Stimulated activated effector memory CD8-positive, alpha-beta T cell treated with anti-CD3 and anti-CD28 coated beads, Interleukin-12 subunit alpha, Interleukin-12 subunit beta, amount 100 ng/mL, for 72 hours (primary cell): ENCODE measurements around the gene PBX4.

Source experiments
- ATAC-seq: fragments of 150-1000 bp; cut with Tn5 transposase; 2 replicates; pipeline ENCODE4 v1.10.0; 2021
- DNase-seq, 2 donors: peaks; one replicate each; pipeline ENCODE4 v3.0.0; 2021 to 2022; ENCODE audit warnings: low spot score in 2 of 2
- H3K27ac Mint-ChIP-seq: one replicate; pipeline ENCODE4 v1.8.0; 2022; ENCODE audit warnings: mild to moderate bottlenecking, mixed read lengths
- H3K36me3 Mint-ChIP-seq: one replicate; pipeline ENCODE4 v1.8.0; 2022; ENCODE audit warnings: mild to moderate bottlenecking, mixed read lengths
- H3K4me1 Mint-ChIP-seq: one replicate; pipeline ENCODE4 v1.8.0; 2022; ENCODE audit warnings: mixed read lengths
- H3K4me3 Mint-ChIP-seq: one replicate; pipeline ENCODE4 v1.8.0; 2022; ENCODE audit warnings: mild to moderate bottlenecking, mixed read lengths
- H3K9me3 Mint-ChIP-seq: one replicate; pipeline ENCODE4 v1.8.0; 2022; ENCODE audit warnings: mixed read lengths

The PBX4 gene

DNA sequence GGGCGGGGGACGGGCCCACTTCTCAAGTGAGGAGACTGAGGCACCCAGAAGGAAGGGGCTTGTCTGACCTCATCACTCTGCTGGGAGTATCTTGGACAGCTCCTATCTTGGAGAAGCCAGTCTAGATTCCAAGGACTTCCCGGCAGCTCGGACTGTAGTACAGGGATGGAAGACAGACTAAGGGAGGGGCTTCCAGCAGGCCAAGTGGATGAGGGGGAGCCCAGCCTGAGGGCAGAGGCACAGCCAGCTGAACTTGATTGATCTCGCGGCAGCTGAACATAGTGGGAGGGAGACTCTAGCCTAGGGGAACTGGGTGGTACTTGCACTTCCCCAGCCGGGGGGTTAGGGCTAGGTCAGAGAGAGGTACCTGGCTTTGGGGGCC, 79.7 kb downstream of the PBX4 start:
- DNase-seq (no peak), ATAC-seq (no peak)
- Mint-ChIP-seq H3K36me3 (peaks cover 14% of the 10 kb centered on the region), H3K4me3 (peak overlapping the region; percentile 72), H3K4me1 (peaks cover 49% of the 10 kb centered on the region), H3K27ac (no peak overlapping the region), H3K9me3 (no peaks in the 10 kb centered on the region)

DNA sequence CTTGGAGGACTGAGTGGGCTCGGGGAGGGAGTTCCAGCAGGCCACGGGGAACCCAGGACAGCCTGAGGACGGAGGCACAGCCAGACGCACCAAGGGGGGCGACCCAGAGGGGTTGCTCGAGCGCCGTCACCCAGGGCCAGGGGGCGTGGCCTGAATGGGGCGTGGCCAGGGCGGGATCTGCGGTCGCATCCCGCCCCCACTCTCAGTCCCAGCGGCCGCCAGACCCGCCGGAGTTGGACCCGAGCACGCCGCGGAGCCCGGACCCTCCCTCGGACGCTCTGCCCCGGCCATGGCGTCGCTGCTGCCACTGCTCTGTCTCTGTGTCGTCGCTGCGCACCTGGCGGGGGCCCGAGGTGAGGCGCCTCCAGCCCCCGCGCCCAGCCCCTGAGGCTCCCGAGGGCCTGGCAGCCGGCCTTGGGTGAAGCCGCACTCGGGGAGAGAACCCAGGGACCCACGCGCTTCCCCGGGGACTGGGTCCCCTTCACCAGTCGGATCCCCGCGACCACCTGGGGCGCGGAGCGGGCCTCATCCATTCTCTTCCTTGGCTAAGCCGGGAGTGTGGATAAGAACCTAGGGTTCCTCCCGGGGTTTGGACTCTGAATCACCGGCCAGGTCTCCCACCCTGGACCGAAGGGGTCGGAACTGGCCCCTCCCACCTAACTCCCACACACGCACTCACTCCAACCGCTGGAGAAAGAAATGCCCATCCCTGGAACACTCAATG, 80.3 kb downstream of the PBX4 start, which contains the start of gene CILP2:
Gene CILP2, plus strand, starts transcription at position 205 of the 724 bp plus-strand sequence. Its CDS starts 85 bp downstream, at position 290.
- Mint-ChIP-seq H3K9me3 (no peaks in the 10 kb centered on the region), H3K4me3 (peak within 1 kb of the TSS; percentile 72), H3K4me1 (peaks cover 50% of the 10 kb centered on the region), H3K36me3 (peaks cover 14% of the 10 kb centered on the region), H3K27ac (peak within 1 kb of the TSS; percentile 79)
- DNase-seq (no peak), ATAC-seq (peak; percentile 3)

DNA sequence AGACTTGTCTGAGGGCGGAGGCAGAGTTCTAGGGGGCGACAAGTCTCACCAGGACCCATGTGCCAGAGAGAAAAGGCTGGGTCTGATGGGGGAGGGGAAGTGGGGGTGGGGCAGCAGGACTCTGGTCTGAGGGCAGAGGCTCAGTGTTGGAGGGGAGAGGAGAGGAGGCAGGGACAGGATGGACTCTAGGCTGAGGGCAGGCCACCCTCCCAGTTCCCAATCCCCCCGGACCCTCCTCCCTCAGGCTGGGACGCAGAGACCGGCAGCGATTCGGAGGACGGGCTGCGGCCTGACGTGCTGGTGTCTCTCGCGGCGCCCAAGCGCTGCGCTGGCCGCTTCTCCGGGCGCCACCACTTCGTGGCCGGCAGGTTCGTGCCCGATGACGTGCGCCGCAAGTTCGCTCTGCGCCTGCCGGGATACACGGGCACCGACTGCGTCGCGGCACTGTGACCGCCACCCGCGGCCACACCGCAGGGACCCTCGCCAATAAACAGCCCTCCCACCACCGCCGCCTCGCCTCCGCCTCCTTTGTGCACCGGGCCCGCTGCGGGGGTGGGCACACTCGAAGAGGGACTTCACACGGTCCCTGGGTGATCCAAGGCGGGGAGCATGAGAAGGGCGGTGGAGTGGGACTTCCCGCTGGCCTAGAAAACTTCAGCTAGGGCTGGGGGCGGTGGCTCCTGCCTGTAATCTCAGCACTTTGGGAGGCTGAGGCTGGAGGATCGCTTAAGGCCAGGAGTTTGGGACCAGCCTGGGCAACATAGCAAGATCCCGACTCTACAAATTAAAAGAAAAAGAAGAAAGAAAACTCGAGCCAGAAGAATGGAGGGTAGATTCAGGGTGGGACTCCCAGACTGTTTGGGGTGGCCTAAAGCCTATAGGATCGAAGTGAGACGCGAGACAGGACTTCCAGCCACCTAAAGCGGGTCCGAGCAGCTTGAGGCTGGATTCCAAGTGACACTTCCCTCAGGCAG, 81.1 kb downstream of the PBX4 start:
- no peak for DNase-seq
- H3K27ac Mint-ChIP-seq = peak overlapping the region; percentile 79
- peak overlapping the region; percentile 72 for H3K4me3 Mint-ChIP-seq

DNA sequence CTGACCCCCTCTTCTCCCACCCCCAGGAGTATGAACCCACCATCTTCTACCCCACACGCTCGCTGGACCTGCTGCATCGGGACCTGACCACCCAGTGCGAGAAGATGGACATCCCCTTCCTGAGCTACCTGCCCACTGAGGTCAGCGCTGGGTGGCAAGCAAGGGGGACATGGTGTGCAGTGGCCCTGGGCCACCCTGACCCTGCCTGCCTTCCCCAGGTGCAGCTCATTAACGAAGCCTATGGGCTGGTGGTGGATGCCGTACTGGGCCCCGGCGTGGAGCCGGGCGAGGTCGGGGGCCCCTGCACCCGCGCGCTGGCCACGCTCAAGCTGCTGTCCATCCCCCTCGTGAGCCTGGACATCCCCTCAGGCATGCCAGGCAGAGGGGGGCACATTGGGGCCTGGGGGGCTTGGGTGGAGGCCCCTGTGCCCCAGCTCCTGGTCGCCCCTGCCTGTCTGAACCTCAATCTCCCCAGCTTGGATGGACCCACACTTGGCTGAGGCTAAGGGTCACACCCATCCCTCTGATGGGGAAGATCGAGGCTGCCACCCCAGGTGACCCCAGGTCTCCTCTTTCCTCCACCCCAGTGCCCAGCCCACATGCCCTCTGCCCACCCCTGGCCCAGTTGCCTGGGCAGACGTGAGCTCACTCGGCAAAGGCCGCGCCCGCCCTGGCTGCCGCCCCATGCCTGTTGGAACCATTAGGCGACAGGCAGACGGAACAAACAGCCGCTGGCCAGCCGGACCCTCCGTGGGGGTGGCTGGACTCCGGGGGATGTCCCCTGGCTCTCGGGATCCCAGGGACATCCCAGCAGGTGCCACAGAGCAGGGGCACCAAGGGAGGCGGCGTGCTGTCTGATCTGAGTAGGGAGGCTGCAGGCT, 82.9 kb downstream of the PBX4 start:
- Mint-ChIP-seq H3K27ac (no peak overlapping the region), H3K4me3 (no peak overlapping the region)
- no peak for ATAC-seq

More for the DNA sequence above, 81.1 kb downstream of the PBX4 start:
- peaks cover 21% of the 10 kb centered on the region for H3K36me3 Mint-ChIP-seq
- no peak for ATAC-seq
- no peaks in the 10 kb centered on the region for H3K9me3 Mint-ChIP-seq
- peaks cover 49% of the 10 kb centered on the region for H3K4me1 Mint-ChIP-seq

DNA sequence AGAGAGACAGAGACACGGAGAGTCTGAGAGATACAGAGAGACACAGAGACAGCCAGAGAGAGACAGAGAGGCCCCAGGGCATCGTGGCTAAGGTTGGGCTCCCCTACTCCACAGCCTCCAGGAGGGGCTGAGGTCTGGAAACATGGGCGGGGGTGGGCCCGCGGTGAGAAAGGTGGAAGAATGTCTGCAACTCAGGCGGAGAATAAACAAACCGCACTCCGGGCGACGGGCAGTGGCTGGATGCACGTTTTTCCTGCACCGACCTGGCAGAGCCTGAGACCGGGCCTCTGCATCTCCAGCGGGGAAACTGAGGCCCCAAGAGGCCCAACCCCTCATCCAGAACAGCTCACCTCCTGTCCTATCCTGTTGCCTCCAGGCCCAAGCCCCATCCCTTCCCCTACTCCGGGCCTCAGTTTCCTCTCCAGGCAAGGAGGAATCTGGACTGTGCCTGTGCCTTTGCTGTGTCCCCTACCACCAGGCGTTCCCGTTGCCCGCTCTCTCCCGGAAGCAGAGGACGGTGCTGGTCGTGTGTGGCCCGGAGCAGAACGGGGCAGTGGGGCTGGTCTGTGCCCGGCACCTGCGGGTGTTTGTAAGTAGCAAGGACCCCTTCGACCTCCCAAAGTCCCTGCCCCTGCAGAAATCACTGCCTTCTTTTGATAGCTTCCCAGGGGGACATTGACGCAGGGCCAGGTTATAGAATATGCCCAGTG, 83.8 kb downstream of the PBX4 start:
- DNase-seq = no peak
- Mint-ChIP-seq H3K27ac (no peak overlapping the region), H3K4me3 (no peak overlapping the region), H3K9me3 (no peaks in the 10 kb centered on the region), H3K4me1 (peaks cover 41% of the 10 kb centered on the region), H3K36me3 (peaks cover 27% of the 10 kb centered on the region)
- no peak for ATAC-seq

More for the DNA sequence above, 82.9 kb downstream of the PBX4 start:
- peaks cover 21% of the 10 kb centered on the region for H3K36me3 Mint-ChIP-seq
- no peak for DNase-seq
- H3K9me3 Mint-ChIP-seq = no peaks in the 10 kb centered on the region
- H3K4me1 Mint-ChIP-seq = peaks cover 43% of the 10 kb centered on the region

DNA sequence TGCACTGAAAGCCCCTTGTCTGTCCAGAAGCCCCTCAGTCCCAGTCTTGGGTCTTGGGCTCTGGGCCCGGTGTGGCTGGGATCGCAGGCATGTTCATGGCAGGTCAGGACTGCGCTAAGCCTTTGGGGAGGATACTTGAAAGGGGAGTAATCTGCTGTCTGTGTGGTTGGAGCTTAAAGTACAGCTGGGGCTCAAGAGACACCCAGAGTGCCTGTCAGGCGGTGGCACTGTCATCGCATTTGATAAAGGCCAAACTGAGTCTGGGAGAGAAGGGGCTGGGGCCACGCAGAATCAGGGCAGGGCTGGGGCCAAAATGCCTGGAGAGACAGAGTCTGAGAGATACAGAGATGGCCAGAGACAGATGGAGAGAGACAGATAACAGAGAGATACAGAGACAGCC, 84.6 kb downstream of the PBX4 start:
- Mint-ChIP-seq H3K4me1 (peaks cover 38% of the 10 kb centered on the region), H3K9me3 (no peaks in the 10 kb centered on the region), H3K36me3 (peaks cover 32% of the 10 kb centered on the region), H3K4me3 (no peak overlapping the region), H3K27ac (no peak overlapping the region)
- no peak for ATAC-seq
- no peak for DNase-seq

DNA sequence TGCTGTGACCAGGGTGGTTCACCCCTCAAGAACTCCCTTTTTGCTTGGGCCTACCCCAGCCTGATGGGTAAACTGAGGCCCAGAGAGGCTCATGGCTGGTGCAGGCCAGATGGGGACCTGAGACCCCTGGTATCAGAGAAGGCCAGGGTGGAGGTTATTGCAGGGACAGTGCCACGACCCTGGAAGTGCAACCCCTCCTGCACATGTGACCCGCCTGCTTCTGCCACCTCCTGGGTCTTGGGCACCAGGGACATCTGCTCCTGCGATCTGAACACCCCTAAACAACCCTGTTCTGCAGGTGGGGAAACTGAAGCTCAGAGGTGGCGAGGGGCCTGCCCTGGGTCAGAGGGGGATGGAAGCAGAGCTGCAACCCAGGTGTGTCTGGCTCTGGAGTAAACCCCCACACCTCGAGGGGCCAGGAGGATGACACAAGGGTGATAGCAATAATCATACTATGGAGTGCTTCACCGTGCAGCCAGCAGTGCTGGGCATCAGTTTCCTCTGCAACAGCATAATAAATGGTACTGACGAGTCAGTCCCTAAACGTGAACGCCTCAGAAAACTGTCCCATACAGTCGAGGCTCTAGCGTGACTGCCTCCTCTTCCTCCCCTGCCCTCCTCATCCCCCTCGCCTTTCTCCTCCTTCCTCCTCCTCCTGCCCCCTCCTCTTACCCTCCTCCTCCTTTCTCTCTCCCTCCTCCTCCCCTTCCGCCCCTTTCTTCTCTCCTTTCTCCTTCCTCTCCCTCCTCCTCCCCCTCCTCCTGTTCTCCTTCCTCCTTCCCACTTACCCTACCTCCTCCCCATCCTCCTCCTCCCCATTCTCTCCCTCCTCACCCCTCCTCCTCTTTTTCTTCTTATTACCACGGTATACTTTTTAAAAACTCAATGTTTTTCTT, 85.4 kb downstream of the PBX4 start:
- Mint-ChIP-seq H3K27ac (no peak overlapping the region), H3K4me1 (peaks cover 33% of the 10 kb centered on the region), H3K9me3 (no peaks in the 10 kb centered on the region), H3K4me3 (no peak overlapping the region), H3K36me3 (peaks cover 37% of the 10 kb centered on the region)
- ATAC-seq (no peak), DNase-seq (no peak)

DNA sequence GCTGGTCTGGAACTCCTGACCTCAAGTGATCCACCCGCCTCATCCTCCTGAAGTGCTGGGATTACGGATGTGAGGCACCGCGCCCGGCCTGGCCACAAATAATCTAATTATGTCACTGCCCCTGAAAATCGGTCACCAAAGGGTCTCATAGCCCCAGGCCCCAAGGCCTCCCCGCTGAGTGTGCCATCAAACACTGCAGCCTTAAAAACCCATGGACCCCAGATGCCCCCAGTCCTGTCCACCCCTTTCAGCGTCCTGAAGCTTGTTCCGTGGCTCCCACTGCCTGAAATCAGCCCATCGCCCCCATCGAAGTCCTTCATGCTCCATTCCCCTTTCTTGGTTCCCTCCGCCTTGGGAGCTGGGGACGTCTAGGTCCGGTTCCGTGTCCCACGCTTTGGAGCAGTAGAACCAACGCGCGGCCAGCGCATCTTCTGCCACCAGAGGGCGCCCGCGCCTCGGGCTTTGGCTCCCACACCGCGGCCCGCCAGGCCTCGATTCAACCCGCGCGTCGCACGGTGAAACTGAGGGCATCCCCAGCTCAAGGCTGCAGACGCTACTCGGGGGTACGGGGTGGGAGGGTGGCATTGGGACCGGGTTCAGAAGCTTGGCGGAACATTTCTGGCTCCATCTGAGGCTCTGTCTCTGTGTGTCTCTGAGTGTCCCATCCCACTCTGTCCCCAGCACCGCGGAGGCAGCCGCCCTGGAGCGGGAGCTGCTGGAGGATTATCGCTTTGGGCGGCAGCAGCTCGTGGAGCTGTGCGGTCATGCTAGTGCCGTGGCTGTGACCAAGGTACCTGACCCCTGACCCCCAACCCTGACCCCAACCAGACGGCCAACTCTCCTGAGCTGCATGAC, 86.3 kb downstream of the PBX4 start:
- ATAC-seq = peak; percentile 86
- DNase-seq = peak; percentile 92
- no peak overlapping the region for H3K4me3 Mint-ChIP-seq
- peaks cover 45% of the 10 kb centered on the region for H3K36me3 Mint-ChIP-seq
- H3K9me3 Mint-ChIP-seq = no peaks in the 10 kb centered on the region
- peak overlapping the region; percentile 62 for H3K27ac Mint-ChIP-seq
- peaks cover 27% of the 10 kb centered on the region for H3K4me1 Mint-ChIP-seq

DNA sequence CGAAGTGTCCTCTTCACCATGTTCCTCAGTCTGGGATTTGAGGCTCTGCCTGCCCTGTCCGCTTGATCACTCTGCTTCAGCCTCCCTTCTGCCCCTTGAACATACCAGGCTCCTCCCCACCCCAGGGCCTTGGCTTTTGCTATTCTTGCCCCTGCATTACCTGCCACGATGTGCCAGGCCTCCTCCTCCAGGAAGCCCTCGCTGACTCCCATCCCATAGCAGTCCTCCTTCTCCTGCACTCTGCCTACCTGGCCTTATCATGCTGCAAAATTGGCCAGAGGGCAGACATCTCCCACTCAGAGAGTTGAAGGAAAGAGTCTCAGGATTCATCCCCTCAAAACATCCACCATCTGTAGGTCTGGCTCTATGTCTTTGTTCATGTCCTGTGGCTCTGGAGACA, 87.6 kb downstream of the PBX4 start:
- no peak for ATAC-seq
- no peaks in the 10 kb centered on the region for H3K9me3 Mint-ChIP-seq

DNA sequence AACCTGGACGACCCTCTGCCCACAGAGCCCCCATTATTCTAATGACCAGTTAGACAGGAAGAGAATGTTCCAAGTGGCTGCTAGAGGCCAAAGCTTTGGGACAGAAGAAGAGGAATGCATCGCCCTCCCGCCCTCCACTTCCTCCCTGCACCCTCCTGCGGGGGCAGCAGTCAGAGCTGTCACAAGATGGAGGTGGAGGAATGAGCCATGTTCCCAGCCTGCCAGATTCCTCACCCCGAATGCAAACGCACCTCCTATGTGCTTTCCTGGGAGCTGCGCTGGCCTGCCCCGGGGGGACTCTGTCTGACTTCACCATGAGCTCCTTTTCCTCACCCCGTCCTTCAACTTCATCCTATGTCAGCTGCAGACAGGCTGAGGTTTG, 88.1 kb downstream of the PBX4 start:
- DNase-seq (no peak), ATAC-seq (no peak)
- Mint-ChIP-seq H3K36me3 (peaks cover 49% of the 10 kb centered on the region), H3K4me3 (no peak overlapping the region), H3K9me3 (no peaks in the 10 kb centered on the region), H3K4me1 (peaks cover 20% of the 10 kb centered on the region), H3K27ac (peak overlapping the region; percentile 85)

More for the DNA sequence above, 87.6 kb downstream of the PBX4 start:
- Mint-ChIP-seq H3K36me3 (peaks cover 50% of the 10 kb centered on the region), H3K27ac (peak overlapping the region; percentile 85), H3K4me3 (no peak overlapping the region), H3K4me1 (peaks cover 20% of the 10 kb centered on the region)
- no peak for DNase-seq

DNA sequence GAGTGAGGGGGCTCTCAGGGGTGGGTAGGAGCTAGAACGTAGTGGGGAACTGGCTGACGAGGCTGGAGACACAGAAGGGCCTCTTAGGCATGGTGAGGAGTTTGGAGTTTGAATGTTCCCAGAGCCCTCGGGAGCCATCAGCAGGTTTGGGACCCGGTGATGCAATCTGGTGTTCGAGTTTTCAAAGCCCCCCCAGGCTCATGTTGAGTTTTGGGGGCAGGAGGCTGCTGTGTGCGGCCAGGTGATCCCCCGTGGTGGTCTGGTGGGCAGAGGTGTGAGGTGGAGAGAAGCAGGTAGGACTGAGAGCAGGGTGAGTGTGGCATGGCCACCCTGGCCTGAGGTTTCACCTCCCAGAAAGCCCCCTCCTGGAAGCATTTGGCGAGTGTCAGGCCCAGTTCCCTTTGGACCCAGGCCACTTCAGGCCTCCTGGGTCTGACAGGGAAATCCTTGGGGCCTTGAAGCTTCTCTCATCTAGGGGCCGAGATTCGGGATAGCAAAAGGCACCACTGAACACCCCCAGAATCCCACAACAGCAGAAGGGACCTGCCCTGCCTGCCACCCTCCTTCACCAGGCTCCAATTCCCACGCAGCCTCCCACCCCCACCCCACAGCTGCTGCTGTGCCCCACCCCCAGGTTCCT, 88.6 kb downstream of the PBX4 start:
- DNase-seq = no peak
- peaks cover 54% of the 10 kb centered on the region for H3K36me3 Mint-ChIP-seq
- H3K4me1 Mint-ChIP-seq = peaks cover 20% of the 10 kb centered on the region
- no peak overlapping the region for H3K4me3 Mint-ChIP-seq
- H3K9me3 Mint-ChIP-seq = no peaks in the 10 kb centered on the region
- ATAC-seq = no peak
- H3K27ac Mint-ChIP-seq = no peak overlapping the region

DNA sequence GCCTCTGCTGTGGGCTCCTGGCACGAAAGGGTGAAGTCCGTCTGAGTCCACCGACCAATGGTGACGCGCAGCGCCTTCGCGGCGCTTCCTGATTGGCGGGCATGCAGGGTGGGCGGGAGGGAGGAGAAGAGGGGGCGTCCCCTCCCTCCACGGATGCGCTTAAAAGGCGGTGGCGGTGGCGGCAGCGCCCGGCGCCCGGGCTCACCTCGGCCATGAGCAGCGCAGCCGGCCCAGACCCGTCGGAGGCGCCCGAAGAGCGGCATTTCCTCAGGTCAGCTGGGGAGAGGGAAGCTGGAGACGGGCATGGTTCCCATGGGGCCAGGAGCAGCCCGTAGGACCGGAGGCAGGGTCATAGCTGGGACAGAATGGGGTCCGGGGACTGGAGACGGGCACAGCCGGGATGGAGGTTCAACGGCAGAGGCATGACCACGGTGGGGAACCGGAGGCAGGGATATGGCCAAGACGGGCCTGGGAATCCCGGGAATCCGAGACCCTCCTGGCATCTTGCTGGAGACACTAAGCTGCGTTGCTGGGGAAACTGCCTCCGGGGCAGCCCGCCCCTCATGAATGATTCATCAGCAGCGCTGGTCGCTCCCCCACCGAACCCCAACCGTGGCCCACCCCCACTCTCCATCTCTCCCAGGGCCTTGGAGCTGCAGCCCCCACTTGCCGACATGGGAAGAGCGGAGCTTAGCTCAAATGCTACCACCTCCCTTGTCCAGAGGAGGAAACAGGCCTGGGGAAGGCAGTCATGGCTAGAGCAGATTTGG, 89.6 kb downstream of the PBX4 start, which contains the start of gene YJEFN3:
Gene YJEFN3, plus strand, starts transcription at position 191 of the 770 bp plus-strand sequence. Its CDS starts 22 bp downstream, at position 213.
- Mint-ChIP-seq H3K36me3 (peaks cover 64% of the 10 kb centered on the region), H3K9me3 (no peaks in the 10 kb centered on the region), H3K27ac (no peak within 1 kb of the TSS), H3K4me1 (peaks cover 14% of the 10 kb centered on the region), H3K4me3 (no peak within 1 kb of the TSS)
- ATAC-seq = no peak
- no peak for DNase-seq
